Measurements from ENCODE around the gene USP40.

DNA sequence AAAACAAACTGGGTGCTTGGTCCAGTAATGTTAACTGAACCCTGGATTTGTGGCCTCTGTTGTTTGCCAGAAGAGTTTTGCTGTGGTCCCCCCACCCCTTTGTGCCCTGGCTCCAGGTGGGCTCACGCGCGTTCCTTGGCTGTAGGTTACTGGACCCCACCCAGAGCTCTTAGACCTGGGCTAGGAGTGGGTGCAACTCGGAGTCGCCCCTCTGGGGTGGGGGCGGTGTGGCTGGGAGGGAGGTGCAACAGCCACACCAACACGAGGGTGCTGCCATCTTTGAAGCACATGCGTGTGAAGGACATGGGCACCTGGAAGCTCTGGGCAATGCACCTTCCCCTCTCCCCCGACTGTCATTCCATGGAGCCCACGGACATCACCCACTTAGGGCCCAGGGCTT lies 92.7 kb downstream of the USP40 start:
- TF ChIP-seq ZNF626 (tag by site-specific recombination; IDR thresholded peaks at IDR 0.05) (no peak), ZSCAN5A (tag by site-specific recombination; IDR thresholded peaks at IDR 0.05) (no peak), ZNF121 (tag by site-specific recombination; IDR thresholded peaks at IDR 0.05) (no peak), ZNF335 (tag by site-specific recombination; conservative IDR thresholded peaks at IDR 0.05) (no peak), ZNF664 (tag by site-specific recombination; IDR thresholded peaks at IDR 0.05) (no peak), ZBTB7A (tag by site-specific recombination; IDR thresholded peaks at IDR 0.05; ENCODE audit: low read depth) (no peak)
- TF ChIP-seq, protein P1, sequence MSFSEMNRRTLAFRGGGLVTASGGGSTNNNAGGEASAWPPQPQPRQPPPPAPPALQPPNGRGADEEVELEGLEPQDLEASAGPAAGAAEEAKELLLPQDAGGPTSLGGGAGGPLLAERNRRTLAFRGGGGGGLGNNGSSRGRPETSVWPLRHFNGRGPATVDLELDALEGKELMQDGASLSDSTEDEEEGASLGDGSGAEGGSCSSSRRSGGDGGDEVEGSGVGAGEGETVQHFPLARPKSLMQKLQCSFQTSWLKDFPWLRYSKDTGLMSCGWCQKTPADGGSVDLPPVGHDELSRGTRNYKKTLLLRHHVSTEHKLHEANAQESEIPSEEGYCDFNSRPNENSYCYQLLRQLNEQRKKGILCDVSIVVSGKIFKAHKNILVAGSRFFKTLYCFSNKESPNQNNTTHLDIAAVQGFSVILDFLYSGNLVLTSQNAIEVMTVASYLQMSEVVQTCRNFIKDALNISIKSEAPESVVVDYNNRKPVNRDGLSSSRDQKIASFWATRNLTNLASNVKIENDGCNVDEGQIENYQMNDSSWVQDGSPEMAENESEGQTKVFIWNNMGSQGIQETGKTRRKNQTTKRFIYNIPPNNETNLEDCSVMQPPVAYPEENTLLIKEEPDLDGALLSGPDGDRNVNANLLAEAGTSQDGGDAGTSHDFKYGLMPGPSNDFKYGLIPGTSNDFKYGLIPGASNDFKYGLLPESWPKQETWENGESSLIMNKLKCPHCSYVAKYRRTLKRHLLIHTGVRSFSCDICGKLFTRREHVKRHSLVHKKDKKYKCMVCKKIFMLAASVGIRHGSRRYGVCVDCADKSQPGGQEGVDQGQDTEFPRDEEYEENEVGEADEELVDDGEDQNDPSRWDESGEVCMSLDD (tag by site-specific recombination; IDR thresholded peaks at IDR 0.05), result no peak
- TF ChIP-seq, protein P2, sequence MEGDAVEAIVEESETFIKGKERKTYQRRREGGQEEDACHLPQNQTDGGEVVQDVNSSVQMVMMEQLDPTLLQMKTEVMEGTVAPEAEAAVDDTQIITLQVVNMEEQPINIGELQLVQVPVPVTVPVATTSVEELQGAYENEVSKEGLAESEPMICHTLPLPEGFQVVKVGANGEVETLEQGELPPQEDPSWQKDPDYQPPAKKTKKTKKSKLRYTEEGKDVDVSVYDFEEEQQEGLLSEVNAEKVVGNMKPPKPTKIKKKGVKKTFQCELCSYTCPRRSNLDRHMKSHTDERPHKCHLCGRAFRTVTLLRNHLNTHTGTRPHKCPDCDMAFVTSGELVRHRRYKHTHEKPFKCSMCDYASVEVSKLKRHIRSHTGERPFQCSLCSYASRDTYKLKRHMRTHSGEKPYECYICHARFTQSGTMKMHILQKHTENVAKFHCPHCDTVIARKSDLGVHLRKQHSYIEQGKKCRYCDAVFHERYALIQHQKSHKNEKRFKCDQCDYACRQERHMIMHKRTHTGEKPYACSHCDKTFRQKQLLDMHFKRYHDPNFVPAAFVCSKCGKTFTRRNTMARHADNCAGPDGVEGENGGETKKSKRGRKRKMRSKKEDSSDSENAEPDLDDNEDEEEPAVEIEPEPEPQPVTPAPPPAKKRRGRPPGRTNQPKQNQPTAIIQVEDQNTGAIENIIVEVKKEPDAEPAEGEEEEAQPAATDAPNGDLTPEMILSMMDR (tag by site-specific recombination; IDR thresholded peaks at IDR 0.05), result no peak
- TF ChIP-seq, protein P3, sequence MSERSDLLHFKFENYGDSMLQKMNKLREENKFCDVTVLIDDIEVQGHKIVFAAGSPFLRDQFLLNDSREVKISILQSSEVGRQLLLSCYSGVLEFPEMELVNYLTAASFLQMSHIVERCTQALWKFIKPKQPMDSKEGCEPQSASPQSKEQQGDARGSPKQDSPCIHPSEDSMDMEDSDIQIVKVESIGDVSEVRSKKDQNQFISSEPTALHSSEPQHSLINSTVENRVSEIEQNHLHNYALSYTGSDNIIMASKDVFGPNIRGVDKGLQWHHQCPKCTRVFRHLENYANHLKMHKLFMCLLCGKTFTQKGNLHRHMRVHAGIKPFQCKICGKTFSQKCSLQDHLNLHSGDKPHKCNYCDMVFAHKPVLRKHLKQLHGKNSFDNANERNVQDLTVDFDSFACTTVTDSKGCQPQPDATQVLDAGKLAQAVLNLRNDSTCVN (tag by site-specific recombination; optimal IDR thresholded peaks at IDR 0.05), result no peak

Measured in HEK293 (cell line).